ENCODE measurements around the gene CAPN9. TPM values are rescaled to one million over a fixed set of nuclear protein-coding genes. Genes with fewer than 3 reads are reported as not detected.

Gene CAPN9
- total and polyA plus RNA-seq, 9 of the 15 experiments (the other 6 are each of a cell fraction or from before 2014, with no cell fraction given): not detected

DNA sequence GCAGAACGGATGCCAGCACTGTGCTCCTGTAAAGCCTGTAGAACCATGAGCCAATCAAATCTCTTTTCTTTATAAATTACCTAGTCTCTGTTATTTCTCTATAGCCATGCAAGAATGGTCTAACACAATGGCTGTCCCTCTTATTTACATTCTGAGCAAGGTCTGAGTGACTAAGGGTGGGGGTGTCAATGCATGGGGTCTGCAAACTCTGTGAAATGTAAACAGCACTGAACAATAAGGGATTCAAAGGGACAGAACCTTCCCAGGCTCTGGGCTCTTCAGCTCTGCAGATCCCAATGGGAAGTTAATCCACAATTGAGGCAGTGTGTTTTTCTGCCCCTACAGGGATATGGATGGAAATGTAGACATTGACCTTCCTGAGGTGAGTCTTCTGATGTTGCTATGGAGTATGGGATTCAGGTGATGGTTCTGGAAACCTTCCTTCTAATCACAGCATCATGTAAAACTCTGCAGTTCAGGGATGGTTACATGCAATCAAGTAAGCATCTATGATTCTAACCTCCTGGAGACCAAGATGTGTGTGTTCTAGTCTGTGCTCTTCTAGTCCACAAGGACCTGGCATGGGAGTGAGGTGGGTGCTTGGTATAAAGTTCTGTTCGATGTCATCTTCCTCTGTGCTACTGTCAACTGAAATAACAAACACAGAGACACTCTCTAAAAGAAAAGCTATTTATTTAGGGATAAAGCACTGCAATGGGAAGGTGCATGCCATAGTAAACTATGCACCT is 38.6 kb downstream of the CAPN9 start:
- POLR2A ChIA-PET: interaction anchor here (0.7 kb wide), 1 partner anchor 437 kb away, joined by 3 read pairs; no protein-coding TSS in a partner anchor
- H3K4me2 ChIP-seq (ENCODE audit: insufficient read depth, low read length): no peak overlapping the region
- no peak for TF ChIP-seq NR3C1 (CRISPR knock-in tag; IDR thresholded peaks at IDR 0.05)
- no peak for TF ChIP-seq ZNF146 (CRISPR knock-in tag; IDR thresholded peaks at IDR 0.05; ENCODE audit: unreplicated experiment)
- no peak for TF ChIP-seq REST (IDR thresholded peaks at IDR 0.05; ENCODE audit: borderline replicate concordance)
- TF ChIP-seq REST (CRISPR knock-in tag; IDR thresholded peaks at IDR 0.05; ENCODE audit: low read depth): no peak
- TF ChIP-seq HMGXB4 (CRISPR knock-in tag; IDR thresholded peaks at IDR 0.05): no peak

More for the DNA sequence above, 38.6 kb downstream of the CAPN9 start:
- H2AFZ ChIP-seq (ENCODE audit: low read depth, low read length): no peak overlapping the region
- no peak overlapping the region for H3K27ac ChIP-seq (ENCODE audit: extremely low read depth, low read depth, low read length)
- no peaks in the 10 kb centered on the region for H3K36me3 ChIP-seq (ENCODE audit: control insufficient read depth, insufficient read depth, low read length)
- no TSS peak for BruUV-seq (replicated peaks)
- CTCF ChIA-PET (ENCODE audit: low intra/inter-chr PET ratio): no interaction called here
- no peaks in the 10 kb centered on the region for H3K79me2 ChIP-seq (ENCODE audit: control insufficient read depth, insufficient read depth, low read length)
- H3K9me3 ChIP-seq (replicated peaks; ENCODE audit: control insufficient read depth, insufficient read depth, low read depth, low read length): no peaks in the 10 kb centered on the region
- in situ Hi-C loops (cut with MboI): no loop called here
- DNase-seq (ENCODE audit: extremely low read depth in 1 of 4, low spot score in 3 of 4) (no peak), FAIRE-seq (no peak), ATAC-seq (no peak)
- peaks cover 22 to 35% of the 10 kb centered on the region in 2 experiments for H3K27me3 ChIP-seq (ENCODE audit: control insufficient read depth in 2 of 2, insufficient read depth in 2 of 2, low read length in 2 of 2)
- H3K4me3 ChIP-seq: no peak overlapping the region
- H3K9me1 ChIP-seq (ENCODE audit: control insufficient read depth, insufficient read depth, low read length): no peaks in the 10 kb centered on the region
- no peak overlapping the region for H3K9ac ChIP-seq (ENCODE audit: insufficient read depth in 1 of 2, low read depth in 2 of 2, low read length in 2 of 2)
- intact Hi-C loops (cut with micrococcal nuclease): no loop called here
- H3K4me1 ChIP-seq (replicated peaks in 1 of 2; ENCODE audit: control insufficient read depth in 2 of 2, insufficient read depth in 2 of 2, low read length in 2 of 2): no peaks in the 10 kb centered on the region
- 0% methylated on average over 2 of the region's 2 CpGs for WGBS (ENCODE audit: insufficient coverage, low coverage, missing lambda C conversion rate)
- H4K20me1 ChIP-seq (replicated peaks; ENCODE audit: control insufficient read depth, insufficient read depth, low read length): no peaks in the 10 kb centered on the region
